HG03469 (cell line): ENCODE results near the gene MAP10.

Source experiments
- ATAC-seq: cut with Tn5 transposase; IDR thresholded peaks from one replicate; pipeline ENCODE4 v1.9.1; 2021; ENCODE audit warnings: mild to moderate bottlenecking, moderate library complexity, moderate number of reproducible peaks; ENCODE audit not compliant: unreplicated experiment

Gene MAP10

DNA sequence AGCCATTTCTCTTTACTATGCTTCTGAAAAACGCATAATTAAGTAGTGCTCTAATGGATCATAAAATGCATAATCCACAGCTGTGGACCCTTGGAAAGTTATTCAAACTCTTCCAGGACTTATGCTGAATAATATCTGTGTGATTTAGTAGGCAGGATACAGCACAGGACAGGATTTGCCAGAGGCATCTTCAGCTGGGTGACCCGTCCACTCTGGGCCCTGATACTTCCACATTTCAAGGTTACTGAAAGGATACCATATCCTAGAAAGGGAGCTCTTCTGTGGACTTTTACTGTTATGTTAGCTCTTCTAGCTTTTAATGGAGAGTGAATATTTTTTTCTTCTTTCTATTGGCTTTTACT, 49.6 kb downstream of the MAP10 start:
- no peak for ATAC-seq

DNA sequence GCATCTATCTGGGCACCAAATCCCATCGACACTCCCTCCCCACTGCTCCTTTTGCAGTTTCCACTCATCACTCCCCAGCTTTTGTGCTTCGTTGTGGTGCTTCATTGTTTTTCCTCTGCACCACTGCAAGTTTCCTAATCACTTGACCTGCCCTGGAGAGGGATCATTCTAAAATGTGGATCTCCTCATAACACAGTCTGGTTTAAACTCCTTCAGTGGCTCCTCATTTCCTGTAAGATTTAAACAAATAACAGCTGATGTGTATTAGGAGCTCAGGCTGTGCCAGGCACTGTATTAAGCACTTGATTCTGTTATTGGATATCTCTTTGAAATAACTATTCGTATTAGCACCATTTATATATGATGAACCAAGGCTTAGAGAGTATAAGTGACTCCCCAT, 51.3 kb downstream of the MAP10 start:
- ATAC-seq, result no peak
